OCI-LY7 (cell line): ENCODE measurements around the gene OAT. TPM values are rescaled to one million over a fixed set of nuclear protein-coding genes. Genes with fewer than 3 reads are reported as not detected.

ENCODE experiments used
- Bru-seq: library from RNA; stranded (reverse); fragments of 400-500 nt; gene quantifications from one replicate; lab custom pipeline; 2021; lab: Mats Ljungman, UMichigan
- BruChase-seq, 2 experiments: library from RNA; stranded (reverse); fragments of 400-500 nt; gene quantifications; one replicate each; lab custom pipeline; 2021; lab: Mats Ljungman, UMichigan
- BruUV-seq: library from RNA; stranded (reverse); fragments of 400-500 nt; replicated peaks from 2 replicates; lab custom pipeline; 2021; lab: Mats Ljungman, UMichigan
- CTCF ChIA-PET: fragments of 300-600 bp; sonication (Branson Sonifier 250); formaldehyde crosslinking; loops from one replicate; lab custom pipeline; 2022; ENCODE audit warnings: antibody characterized with exemption; ENCODE audit not compliant: unreplicated experiment; lab: Charles Lee
- POLR2A ChIA-PET: fragments of 300-600 bp; sonication (Branson Sonifier 250); formaldehyde crosslinking; loops from one replicate; lab custom pipeline; 2022; ENCODE audit warnings: antibody characterized with exemption; lab: Charles Lee
- DNase-seq: peaks from one replicate; pipeline ENCODE4 v3.0.0-alpha.2; 2015; ENCODE audit warnings: low spot score
- H2AFZ ChIP-seq: fragments of 200-600 bp; sonication (generic), shearing (Covaris generic); 2 replicates; pipeline ENCODE4 v1.6.1; 2014; ENCODE audit warnings: mild to moderate bottlenecking, antibody characterized with exemption, low read length, moderate library complexity
- H3K27ac ChIP-seq: fragments of 200-600 bp; sonication (generic); 2 replicates; pipeline ENCODE4 v1.5.1; 2014; ENCODE audit warnings: mixed run types, low read depth, mild to moderate bottlenecking, moderate library complexity, low read length, inconsistent platforms; ENCODE audit not compliant: poor library complexity, severe bottlenecking
- H3K36me3 ChIP-seq: fragments of 200-600 bp; sonication (generic); 2 replicates; pipeline ENCODE4 v1.6.1; 2014; ENCODE audit warnings: mild to moderate bottlenecking, antibody characterized with exemption, low read length, moderate library complexity, mixed read lengths; ENCODE audit not compliant: insufficient read depth
- H3K4me1 ChIP-seq: fragments of 200-600 bp; sonication (generic); 2 replicates; pipeline ENCODE4 v1.5.1; 2014; ENCODE audit warnings: mild to moderate bottlenecking, low read length; ENCODE audit not compliant: insufficient read depth, poor library complexity, severe bottlenecking
- H3K4me2 ChIP-seq: fragments of 200-600 bp; sonication (generic); 2 replicates; pipeline ENCODE4 v1.6.1; 2014; ENCODE audit warnings: mild to moderate bottlenecking, low read length
- H3K4me3 ChIP-seq: fragments of 200-600 bp; sonication (generic); 2 replicates; pipeline ENCODE4 v1.5.1; 2014; ENCODE audit warnings: mild to moderate bottlenecking, low read depth, low read length; ENCODE audit not compliant: poor library complexity, severe bottlenecking
- H3K79me2 ChIP-seq: fragments of 200-600 bp; sonication (generic); 2 replicates; pipeline ENCODE4 v1.6.1; 2016; ENCODE audit warnings: low read depth, mild to moderate bottlenecking, low read length, moderate library complexity, mixed read lengths; ENCODE audit not compliant: insufficient read depth
- H3K9me2 ChIP-seq: fragments of 200-600 bp; sonication (generic); 2 replicates; pipeline ENCODE4 v1.6.1; 2016; ENCODE audit warnings: mild to moderate bottlenecking, low read length, mixed read lengths; ENCODE audit not compliant: insufficient read depth
- H3K9me3 ChIP-seq: fragments of 200-600 bp; sonication (generic); 2 replicates; pipeline ENCODE4 v1.6.1; 2014; ENCODE audit warnings: mild to moderate bottlenecking, mixed run types, low read length, mixed read lengths
- H4K20me1 ChIP-seq: fragments of 200-600 bp; sonication (generic); 2 replicates; pipeline ENCODE4 v1.6.1; 2014; ENCODE audit warnings: mild to moderate bottlenecking, antibody characterized with exemption, low read length, moderate library complexity, mixed read lengths; ENCODE audit not compliant: insufficient read depth
- CTCF ChIP-seq: fragments of 200-600 bp; sonication (generic); conservative IDR thresholded peaks from 2 replicates; pipeline ENCODE4 v1.5.1; 2014; ENCODE audit warnings: mild to moderate bottlenecking, antibody characterized with exemption, low read length, moderate library complexity, mixed read lengths
- EZH2phosphoT487 ChIP-seq: fragments of 200-600 bp; sonication (generic); IDR thresholded peaks from 2 replicates; pipeline ENCODE4 v1.6.1; 2018; ENCODE audit warnings: low read depth, borderline replicate concordance, mild to moderate bottlenecking, mixed run types, antibody characterized with exemption, low read length, moderate library complexity, mixed read lengths
- intact Hi-C: fragments of 100-400 bp; cut with micrococcal nuclease; formaldehyde crosslinking; loops from one replicate; pipeline ENCODE4 v1.10.0; 2022; ENCODE audit not compliant: unreplicated experiment
- long read RNA-seq: library from polyadenylated mRNA; stranded (forward); transcript quantifications from one replicate; pipeline ENCODE4 v2.0.0, GENCODE V29; 2022
- total RNA-seq, 2 experiments: library from RNA; depleted of rRNA in 1 of 2; stranded (reverse); fragments of >200 nt in 1 of 2; shearing (Covaris generic) in 1 of 2; gene quantifications; 2 replicates each; pipeline ENCODE4 v1.2.3, GENCODE V29; 2014 to 2022

Gene OAT
- total RNA-seq (2014; rRNA removed; shearing (Covaris generic)) (13.5 and 16.1 TPM in 2 replicates), total RNA-seq (2022) (24.3 and 27.1 TPM in 2 replicates), Bru-seq, nascent RNA (percentile 56 among the genes with signal in this experiment), BruChase-seq, experiment 1, labeled RNA remaining after a 6-hour chase (percentile 80 among the genes with signal in this experiment), BruChase-seq, experiment 2, labeled RNA remaining after a 2-hour chase (percentile 65 among the genes with signal in this experiment)
- long read RNA-seq, transcript OAT-201 (10 exons, 2,048 nt), result major isoform, 28 of 35 reads
- long read RNA-seq, partial matches to known transcripts, result 5 of 35 reads
- long read RNA-seq, other reads (novel, unspliced or antisense), result 2 of 35 reads

- intact Hi-C loops, result loop anchor here (2.0 kb wide), 1 partner anchor 318 kb away; no protein-coding TSS in a partner anchor
- peak within 1 kb of the TSS; percentile 69 for H2AFZ ChIP-seq
Observed at GRCh38 chr10:124418726-124419501, at the start of gene OAT. TSS of gene OAT (minus strand) at chr10:124418923. CDS start at chr10:124412171, 6,752 bp downstream.

GRCh38 chr10:124467165-124467564 is 48.4 kb upstream of the OAT start:
- ChIA-PET POLR2A (interaction anchor here (0.7 kb wide), 1 partner anchor 420 kb away, joined by 5 read pairs; no protein-coding TSS in a partner anchor), CTCF (no interaction called here)
- Histone ChIP-seq H3K4me3 (no peak overlapping the region), H3K79me2 (peaks cover 9% of the 10 kb centered on the region; the same call in 1 of the 2 replicates), H3K27ac (no peak overlapping the region), H4K20me1 (no peaks in the 10 kb centered on the region), H3K4me1 (peaks cover 38% of the 10 kb centered on the region), H3K9me2 (no peaks in the 10 kb centered on the region), H3K9me3 (no peaks in the 10 kb centered on the region), H2AFZ (no peak overlapping the region), H3K36me3 (no peaks in the 10 kb centered on the region), H3K4me2 (peak overlapping the region; percentile 18; the same call in 1 of the 2 replicates)
- TF ChIP-seq EZH2phosphoT487, result no peak
- no peak for TF ChIP-seq CTCF
- no TSS peak for BruUV-seq
- no peak for DNase-seq
- intact Hi-C loops, result no loop called here

More at GRCh38 chr10:124418726-124419501, at the start of gene OAT:
- no peaks in the 10 kb centered on the region for H3K79me2 ChIP-seq
- H3K27ac ChIP-seq, result no peak within 1 kb of the TSS
- POLR2A ChIA-PET, result interaction anchor here (0.7 to 1.3 kb wide), 3 partner anchors 11 to 126 kb away, joined by 3 read pairs; no protein-coding TSS in a partner anchor
- H3K9me3 ChIP-seq, result no peaks in the 10 kb centered on the region
- H3K4me1 ChIP-seq, result peaks cover 6% of the 10 kb centered on the region
- peak; percentile 96 for DNase-seq
- CTCF ChIA-PET, result no interaction called here
- peak within 1 kb of the TSS; percentile 71 for H3K4me3 ChIP-seq
- H3K4me2 ChIP-seq, result peak within 1 kb of the TSS; percentile 87
- 0 out of 2 replicates have a peak, but pooled peaks cover 3% of the 10 kb centered on the region for H4K20me1 ChIP-seq
- no peak for TF ChIP-seq EZH2phosphoT487
- TF ChIP-seq CTCF, result no peak
- no TSS peak for BruUV-seq
- no peaks in the 10 kb centered on the region for H3K36me3 ChIP-seq
- H3K9me2 ChIP-seq, result no peaks in the 10 kb centered on the region
